Gastroesophageal sphincter (tissue), 4 donors: ENCODE measurements around the gene TRPV6. TPM values are rescaled to one million over a fixed set of nuclear protein-coding genes. Genes with fewer than 3 reads are reported as not detected.

Experiments used
- ATAC-seq: fragments of 150-250 bp; one replicate; pipeline ENCODE4 v1.9.1; 2016; ENCODE audit warnings: mild to moderate bottlenecking, moderate library complexity
- H3K27ac ChIP-seq, 4 donors: fragments of 200-600 bp; sonication (generic) in 3 of 4; 1 replicate in 3 of 4; 2 replicates in 1 of 4; pipeline ENCODE4 v1.5.1; 2016 to 2019
- H3K27me3 ChIP-seq: fragments of 200-600 bp; sonication (generic); one replicate; pipeline ENCODE4 v1.5.1; 2019
- H3K36me3 ChIP-seq, 2 donors: fragments of 200-600 bp; sonication (generic); one replicate each; pipeline ENCODE4 v1.5.1; 2019; ENCODE audit warnings: control low read depth in 1 of 2
- H3K4me1 ChIP-seq, 3 donors: fragments of 200-600 bp; sonication (generic); 1 replicate in 2 of 3; 2 replicates in 1 of 3; pipeline ENCODE4 v1.5.1; 2016 to 2019; ENCODE audit warnings: control low read depth in 2 of 3
- H3K4me3 ChIP-seq, 2 donors: fragments of 200-600 bp; sonication (generic); one replicate each; pipeline ENCODE4 v1.5.1; 2019; ENCODE audit warnings: mild to moderate bottlenecking in 1 of 2, moderate library complexity in 1 of 2
- H3K9me3 ChIP-seq, 3 donors: fragments of 200-600 bp; sonication (generic); one replicate each; pipeline ENCODE4 v1.5.1; 2017 to 2019; ENCODE audit warnings: control low read depth in 2 of 3
- EP300 ChIP-seq: sonication (generic); formaldehyde crosslinking; IDR thresholded peaks from one replicate; pipeline ENCODE4 v1.6.1; 2017; ENCODE audit warnings: antibody characterized with exemption, mild to moderate bottlenecking
- POLR2A ChIP-seq, 2 donors: fragments of 450-650 bp; IDR thresholded peaks; one replicate each; pipeline ENCODE4 v1.6.1; 2017; ENCODE audit warnings: antibody characterized with exemption in 2 of 2, mild to moderate bottlenecking in 2 of 2, moderate library complexity in 1 of 2
- POLR2AphosphoS5 ChIP-seq: sonication (generic); formaldehyde crosslinking; IDR thresholded peaks from one replicate; pipeline ENCODE4 v1.6.1; 2017; ENCODE audit warnings: antibody characterized with exemption
- WGBS, 2 donors: methylation state at CpG; one replicate each; pipeline ENCODE4 v1.1.5; 2018; ENCODE audit warnings: low coverage in 1 of 2; 5-methylcytosine and 5-hydroxymethylcytosine counted together
- total RNA-seq, 4 donors: library from RNA; depleted of rRNA; stranded (reverse); fragments of >200 nt; gene quantifications; one replicate each; pipeline ENCODE4 v1.1.0, GENCODE V29; 2016
- TF ChIP-seq, protein P1 (sequence below), 4 experiments: fragments of 200-600 bp in 2 of 4; fragments of 450-650 bp in 2 of 4; sonication (generic) in 1 of 4; IDR thresholded peaks; one replicate each; pipeline ENCODE4 v1.5.1; 2017 to 2019; ENCODE audit warnings: antibody characterized with exemption in 4 of 4, mild to moderate bottlenecking in 2 of 4, moderate library complexity in 2 of 4

Gene TRPV6
- under 1 TPM in 1 of 4 donors, not detected in 3; 0.16 TPM for total RNA-seq

GRCh38 chr7:142885311-142886230, at the start of gene TRPV6:
Gene TRPV6 (minus strand): TSS chr7:142885745.
- Histone ChIP-seq H3K9me3 (no peaks in the 10 kb centered on the region), H3K4me3 (no peak within 1 kb of the TSS), H3K36me3 (no peaks in the 10 kb centered on the region), H3K4me1 (no peaks in the 10 kb centered on the region), H3K27ac (no peak within 1 kb of the TSS), H3K27me3 (peaks cover 50% of the 10 kb centered on the region)
- no peak for ATAC-seq
- 17% methylated on average over 1 of the region's 16 CpGs; no CpG with 5 or more reads in 1 of the 2 donors for WGBS, 2 donors
- TF ChIP-seq POLR2AphosphoS5 = no peak
- no peak for TF ChIP-seq EP300
- no peak for TF ChIP-seq POLR2A (IDR thresholded peaks at IDR 0.05)
- TF ChIP-seq, protein P1, sequence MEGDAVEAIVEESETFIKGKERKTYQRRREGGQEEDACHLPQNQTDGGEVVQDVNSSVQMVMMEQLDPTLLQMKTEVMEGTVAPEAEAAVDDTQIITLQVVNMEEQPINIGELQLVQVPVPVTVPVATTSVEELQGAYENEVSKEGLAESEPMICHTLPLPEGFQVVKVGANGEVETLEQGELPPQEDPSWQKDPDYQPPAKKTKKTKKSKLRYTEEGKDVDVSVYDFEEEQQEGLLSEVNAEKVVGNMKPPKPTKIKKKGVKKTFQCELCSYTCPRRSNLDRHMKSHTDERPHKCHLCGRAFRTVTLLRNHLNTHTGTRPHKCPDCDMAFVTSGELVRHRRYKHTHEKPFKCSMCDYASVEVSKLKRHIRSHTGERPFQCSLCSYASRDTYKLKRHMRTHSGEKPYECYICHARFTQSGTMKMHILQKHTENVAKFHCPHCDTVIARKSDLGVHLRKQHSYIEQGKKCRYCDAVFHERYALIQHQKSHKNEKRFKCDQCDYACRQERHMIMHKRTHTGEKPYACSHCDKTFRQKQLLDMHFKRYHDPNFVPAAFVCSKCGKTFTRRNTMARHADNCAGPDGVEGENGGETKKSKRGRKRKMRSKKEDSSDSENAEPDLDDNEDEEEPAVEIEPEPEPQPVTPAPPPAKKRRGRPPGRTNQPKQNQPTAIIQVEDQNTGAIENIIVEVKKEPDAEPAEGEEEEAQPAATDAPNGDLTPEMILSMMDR (IDR thresholded peaks at IDR 0.05) = no peak

DNA sequence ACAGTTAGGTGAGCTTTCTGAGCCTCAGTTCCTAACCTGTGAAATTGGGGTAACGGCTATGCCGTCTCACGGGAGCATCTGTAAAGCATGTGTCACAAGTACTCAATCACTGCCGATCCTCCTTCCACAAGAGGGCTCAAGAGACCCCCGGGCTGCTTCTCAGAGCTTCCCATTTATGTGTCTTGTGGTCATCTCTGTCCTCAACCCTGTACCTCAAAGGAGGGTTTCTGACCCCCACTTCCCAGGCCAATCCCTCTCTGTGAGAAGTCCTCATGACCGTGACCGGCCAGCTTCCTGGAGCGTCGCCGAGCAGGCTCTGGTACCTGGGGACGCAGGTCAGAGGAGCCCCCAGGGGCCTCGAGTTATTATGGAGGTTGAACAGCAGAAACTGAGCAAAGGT, 48.5 kb upstream of the TRPV6 start:
- no peaks in the 10 kb centered on the region for H3K9me3 ChIP-seq
- H3K27me3 ChIP-seq = peaks cover 18% of the 10 kb centered on the region
- 50 to 66% methylated on average over 7 to 9 of the region's 12 CpGs for WGBS, 2 donors
- H3K4me3 ChIP-seq = no peak overlapping the region
- no peak overlapping the region for H3K27ac ChIP-seq
- no peak for ATAC-seq
- no peaks in the 10 kb centered on the region for H3K4me1 ChIP-seq
- no peaks in the 10 kb centered on the region for H3K36me3 ChIP-seq
- TF ChIP-seq EP300 (no peak), POLR2AphosphoS5 (no peak), POLR2A (IDR thresholded peaks at IDR 0.05) (no peak)
- TF ChIP-seq, protein P1 (IDR thresholded peaks at IDR 0.05) = no peak

- Histone ChIP-seq H3K27me3 (peaks cover 21% of the 10 kb centered on the region), H3K36me3 (no peaks in the 10 kb centered on the region), H3K4me1 (no peaks in the 10 kb centered on the region), H3K4me3 (no peak within 1 kb of the TSS), H3K27ac (no peak within 1 kb of the TSS), H3K9me3 (no peaks in the 10 kb centered on the region)
- 64 to 68% methylated on average over 4 of the region's 4 CpGs for WGBS, 2 donors
- ATAC-seq = no peak
- TF ChIP-seq POLR2AphosphoS5 (no peak), POLR2A (IDR thresholded peaks at IDR 0.05) (no peak), EP300 (no peak)
- TF ChIP-seq, protein P1 (IDR thresholded peaks at IDR 0.05) = no peak
These were observed 48.1 kb upstream of the TRPV6 start, which contains the start of gene TRPV5 for GRCh38 chr7:142933624-142934023. Gene TRPV5 (minus strand): TSS chr7:142933746. CDS start chr7:142933459, 287 bp downstream.

- Histone ChIP-seq H3K4me3 (no peak overlapping the region), H3K27me3 (peaks cover 21% of the 10 kb centered on the region), H3K27ac (no peak overlapping the region), H3K4me1 (no peaks in the 10 kb centered on the region), H3K36me3 (no peaks in the 10 kb centered on the region), H3K9me3 (no peaks in the 10 kb centered on the region)
- ATAC-seq = no peak
- TF ChIP-seq, protein P1 (IDR thresholded peaks at IDR 0.05) = no peak
- TF ChIP-seq POLR2AphosphoS5 (no peak), POLR2A (IDR thresholded peaks at IDR 0.05) (no peak), EP300 (no peak)
- 80% methylated on average over 1 of the region's 7 CpGs; no CpG with 5 or more reads in 1 of the 2 donors for WGBS, 2 donors
These were observed 47.5 kb upstream of the TRPV6 start for GRCh38 chr7:142933092-142933475.
